Effector CD4-positive, alpha-beta T cell (primary cell): ENCODE measurements around the gene MRPL52.

Experiments used
- DNase-seq: peaks from one replicate; pipeline ENCODE4 v3.0.0-alpha.2; 2020

The MRPL52 gene

DNA sequence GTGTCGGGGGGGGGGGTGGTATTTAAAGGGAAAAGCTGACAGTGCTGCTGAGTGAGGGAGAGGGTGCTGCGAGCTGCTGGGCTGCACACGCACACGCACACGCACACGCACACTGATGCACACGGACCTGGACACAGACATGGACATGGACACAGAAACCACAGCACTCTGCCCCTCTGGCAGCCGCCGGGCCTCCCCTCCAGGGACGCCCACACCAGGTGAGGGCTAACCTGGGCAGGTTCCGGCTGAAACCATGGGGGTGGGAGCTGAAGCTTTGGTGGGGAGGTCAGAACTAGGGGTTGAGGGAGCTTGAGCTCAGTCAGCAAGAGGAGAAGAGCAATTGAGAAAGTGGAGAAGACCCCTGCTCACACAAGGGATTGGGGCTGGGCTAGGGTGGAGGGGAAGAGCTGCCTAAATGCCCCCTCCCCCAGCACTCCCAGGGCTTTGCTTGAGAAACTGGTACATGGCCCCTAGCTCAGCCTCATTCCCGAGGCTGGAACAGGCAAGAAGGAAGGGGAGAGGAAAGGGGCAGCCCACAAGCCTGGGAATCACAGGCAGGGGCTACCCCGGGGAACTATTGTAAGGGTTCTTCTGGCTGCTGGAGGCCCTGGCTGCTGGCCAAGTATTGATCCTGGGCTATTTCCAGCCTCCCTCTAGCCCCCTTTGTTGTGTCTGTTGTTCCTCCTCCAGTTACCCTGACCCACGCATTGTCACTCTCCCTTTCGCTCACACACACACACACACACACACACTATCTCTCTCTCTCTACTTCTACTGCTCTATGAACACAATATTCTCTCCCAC is 53.7 kb downstream of the MRPL52 start, which contains the start of gene REM2:
Gene REM2, plus strand, starts transcription at position 50 of the 804 bp plus-strand sequence. Its CDS starts 66 bp downstream, at position 116.
- DNase-seq = no peak

DNA sequence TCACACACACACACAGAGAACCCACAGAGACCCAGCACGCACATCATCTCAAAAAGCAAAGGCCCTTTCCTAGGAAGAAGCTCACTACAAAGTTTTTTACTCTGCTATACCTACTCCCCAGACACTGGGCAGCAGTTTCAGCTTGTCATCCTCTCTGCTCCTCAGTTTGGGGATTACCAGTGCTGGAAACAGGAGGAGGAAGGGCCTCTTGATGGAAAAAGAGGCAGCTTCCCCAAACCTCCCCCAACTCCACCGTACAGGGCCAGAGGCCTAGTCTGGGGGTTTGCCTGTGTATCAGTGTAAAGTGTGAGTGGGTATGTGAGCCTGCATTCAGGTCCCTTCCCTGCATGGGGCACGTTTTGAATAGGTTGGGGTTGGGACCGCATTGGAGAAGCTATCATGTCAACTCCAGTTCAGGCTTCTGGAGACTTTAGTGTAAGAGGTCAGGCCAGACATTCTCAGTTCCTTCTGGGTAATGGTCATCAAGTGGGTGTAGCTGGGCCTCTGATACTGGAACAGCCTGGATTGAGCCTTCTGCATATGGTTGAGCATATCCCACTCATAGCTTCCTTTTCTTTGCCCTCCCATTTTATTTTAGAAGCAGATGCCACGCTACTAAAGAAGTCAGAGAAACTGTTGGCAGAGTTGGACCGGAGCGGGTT is 54.5 kb downstream of the MRPL52 start:
- DNase-seq = no peak
